HL-60 (cell line): Measurements from ENCODE around the gene FGF13.

Experiments
- CTCF ChIP-seq: IDR thresholded peaks from one replicate; pipeline ENCODE4 v1.5.1; 2011; ENCODE audit warnings: low read length, control low read depth, inconsistent platforms; ENCODE audit not compliant: insufficient read depth
- POLR2AphosphoS5 ChIP-seq: IDR thresholded peaks from 2 replicates; pipeline ENCODE4 v1.6.1; 2012; ENCODE audit warnings: low read depth
- SPI1 ChIP-seq: IDR thresholded peaks from 2 replicates; pipeline ENCODE4 v1.6.1; 2012; ENCODE audit warnings: low read depth, mild to moderate bottlenecking, borderline replicate concordance

- TF ChIP-seq CTCF, result no peak
- TF ChIP-seq POLR2AphosphoS5, result no peak
- TF ChIP-seq SPI1, result no peak
Measured at GRCh38 chrX:138740341-138740740, 28.8 kb upstream of the FGF13 start.
